H1 (cell line): ENCODE data around the gene C1QL3. TPM values are rescaled to one million over a fixed set of nuclear protein-coding genes. Genes with fewer than 3 reads are reported as not detected.

Experiments used
- CTCF ChIA-PET: fragments of 300-600 bp; sonication (Branson Sonifier 250); formaldehyde crosslinking; loops from one replicate; lab custom pipeline; 2021; ENCODE audit not compliant: partially characterized antibody; lab: Charles Lee
- POLR2A ChIA-PET: fragments of 300-600 bp; sonication (Branson Sonifier 250); formaldehyde crosslinking; loops from one replicate; lab custom pipeline; 2021; ENCODE audit warnings: inconsistent platforms; ENCODE audit not compliant: partially characterized antibody; lab: Charles Lee
- DNase-seq, 2 experiments: peaks; one replicate each; pipeline versions ENCODE4 v3.0.0 to v3.0.0-alpha.2; 2010 to 2022; ENCODE audit warnings: low spot score in 2 of 2, low read depth in 1 of 2, mixed read lengths in 1 of 2
- FAIRE-seq: peaks from 2 replicates; lab custom pipeline; 2011; peaks lifted over from hg19 to GRCh38; lab: Jason Lieb, UNC
- H2AFZ ChIP-seq: 2 replicates; pipeline ENCODE4 v1.8.1; 2012; ENCODE audit warnings: low read length, inconsistent platforms
- H2AK5ac ChIP-seq: 2 replicates; pipeline ENCODE4 v1.6.1; 2013; ENCODE audit warnings: low read depth, low read length
- H2BK120ac ChIP-seq: replicated peaks from 2 replicates; pipeline ENCODE3; 2013; ENCODE audit warnings: low read depth, low read length, inconsistent platforms
- H2BK12ac ChIP-seq: 2 replicates; pipeline ENCODE4 v1.6.1; 2013; ENCODE audit warnings: low read depth, low read length
- H2BK15ac ChIP-seq: 2 replicates; pipeline ENCODE4 v1.6.1; 2013; ENCODE audit warnings: low read length
- H2BK20ac ChIP-seq: 2 replicates; pipeline ENCODE4 v1.6.1; 2013; ENCODE audit warnings: low read length
- H2BK5ac ChIP-seq: 2 replicates; pipeline ENCODE4 v1.6.1; 2013; ENCODE audit warnings: low read depth, low read length
- H3K14ac ChIP-seq: 2 replicates; pipeline ENCODE4 v1.6.1; 2013; ENCODE audit warnings: inconsistent platforms; ENCODE audit not compliant: insufficient read length
- H3K18ac ChIP-seq: 2 replicates; pipeline ENCODE4 v1.6.1; 2013; ENCODE audit warnings: low read length; ENCODE audit errors: extremely low read depth
- H3K23ac ChIP-seq: 2 replicates; pipeline ENCODE4 v1.6.1; 2013; ENCODE audit warnings: inconsistent platforms; ENCODE audit not compliant: insufficient read length
- H3K23me2 ChIP-seq: 2 replicates; pipeline ENCODE4 v1.6.1; 2013; ENCODE audit warnings: low read depth, low read length
- H3K27ac ChIP-seq: 2 replicates; pipeline ENCODE4 v1.6.1; 2011; ENCODE audit warnings: low read depth, low read length, inconsistent platforms
- H3K27me3 ChIP-seq, 4 experiments: replicated peaks in 1 of 4; 1 replicate in 1 of 4; 2 replicates in 3 of 4; pipeline versions ENCODE4 v1.6.1 to v1.8.1; 2011 to 2013; ENCODE audit warnings: low read length in 3 of 4, mild to moderate bottlenecking in 3 of 4, inconsistent platforms in 2 of 4, mixed read lengths in 2 of 4, moderate library complexity in 1 of 4; ENCODE audit not compliant: control insufficient read depth in 3 of 4, insufficient read depth in 3 of 4; ENCODE audit errors: extremely low read depth in 1 of 4
- H3K36me3 ChIP-seq, 4 experiments: 2 replicates each; pipeline versions ENCODE4 v1.6.1 to v1.8.1; 2011 to 2013; ENCODE audit warnings: mild to moderate bottlenecking in 4 of 4, low read length in 3 of 4, moderate library complexity in 2 of 4, control low read depth in 1 of 4, inconsistent platforms in 1 of 4; ENCODE audit not compliant: insufficient read depth in 4 of 4, control insufficient read depth in 2 of 4
- H3K4ac ChIP-seq: replicated peaks from 2 replicates; pipeline ENCODE3; 2013; ENCODE audit warnings: low read length, low read depth, mixed read lengths, inconsistent platforms; ENCODE audit not compliant: insufficient read length
- H3K4me1 ChIP-seq, 4 experiments: replicated peaks in 1 of 4; 1 replicate in 1 of 4; 2 replicates in 3 of 4; pipeline versions ENCODE4 v1.6.1 to v1.8.1; 2011 to 2013; ENCODE audit warnings: low read length in 3 of 4, inconsistent platforms in 2 of 4, mixed read lengths in 1 of 4; ENCODE audit not compliant: insufficient read depth in 4 of 4, control insufficient read depth in 3 of 4
- H3K4me2 ChIP-seq, 2 experiments: 2 replicates each; pipeline versions ENCODE4 v1.6.1 to v1.8.1; 2011 to 2013; ENCODE audit warnings: low read depth in 2 of 2, low read length in 2 of 2, control low read depth in 1 of 2, inconsistent platforms in 1 of 2, mild to moderate bottlenecking in 1 of 2; ENCODE audit not compliant: insufficient read depth in 1 of 2
- H3K4me3 ChIP-seq, 4 experiments: fragments of 200-600, 300-600 bp in 1 of 4; sonication (generic), shearing (Covaris generic), sonication (Bioruptor Twin) in 1 of 4; 2 replicates each; pipeline versions ENCODE4 v1.5.1 to v1.8.1; 2011 to 2016; ENCODE audit warnings: low read length in 4 of 4, low read depth in 3 of 4, control low read depth in 2 of 4, inconsistent platforms in 2 of 4, mild to moderate bottlenecking in 2 of 4, mixed read lengths in 1 of 4, moderate library complexity in 1 of 4; ENCODE audit not compliant: insufficient read depth in 2 of 4; ENCODE audit errors: extremely low read depth in 1 of 4
- H3K56ac ChIP-seq: replicated peaks from 2 replicates; pipeline ENCODE3; 2013; ENCODE audit warnings: low read depth, mild to moderate bottlenecking, mixed read lengths, low read length, inconsistent platforms; ENCODE audit not compliant: insufficient read length
- H3K79me1 ChIP-seq: 2 replicates; pipeline ENCODE4 v1.6.1; 2013; ENCODE audit warnings: low read depth, low read length, control low read depth
- H3K79me2 ChIP-seq, 2 experiments: 2 replicates each; pipeline versions ENCODE4 v1.6.1 to v1.8.1; 2012 to 2013; ENCODE audit warnings: low read length in 2 of 2, mild to moderate bottlenecking in 2 of 2, inconsistent platforms in 1 of 2; ENCODE audit not compliant: insufficient read depth in 2 of 2, control insufficient read depth in 1 of 2
- H3K9ac ChIP-seq, 4 experiments: replicated peaks in 1 of 4; 1 replicate in 1 of 4; 2 replicates in 3 of 4; pipeline versions ENCODE4 v1.6.1 to v1.8.1; 2011 to 2013; ENCODE audit warnings: low read depth in 3 of 4, low read length in 3 of 4, control low read depth in 2 of 4, mild to moderate bottlenecking in 2 of 4, moderate library complexity in 2 of 4, inconsistent platforms in 1 of 4; ENCODE audit errors: extremely low read depth in 1 of 4
- H3K9me3 ChIP-seq, 2 experiments: 2 replicates each; pipeline versions ENCODE4 v1.6.1 to v1.8.1; 2012 to 2013; ENCODE audit warnings: mild to moderate bottlenecking in 2 of 2, moderate library complexity in 2 of 2, control low read depth in 1 of 2, inconsistent platforms in 1 of 2, low read depth in 1 of 2, low read length in 1 of 2, mixed read lengths in 1 of 2; ENCODE audit not compliant: insufficient read depth in 2 of 2
- H4K20me1 ChIP-seq, 2 experiments: replicated peaks in 1 of 2; 2 replicates each; pipeline versions ENCODE3 to v1.8.1; 2011 to 2013; ENCODE audit warnings: inconsistent platforms in 2 of 2, low read length in 2 of 2, mild to moderate bottlenecking in 1 of 2; ENCODE audit not compliant: insufficient read depth in 2 of 2, control insufficient read depth in 1 of 2
- H4K5ac ChIP-seq: 2 replicates; pipeline ENCODE4 v1.6.1; 2013; ENCODE audit warnings: low read length, low read depth, mixed read lengths, inconsistent platforms; ENCODE audit not compliant: insufficient read length
- H4K8ac ChIP-seq: 2 replicates; pipeline ENCODE4 v1.8.0; 2013; ENCODE audit warnings: mild to moderate bottlenecking, moderate library complexity, low read length, inconsistent platforms; ENCODE audit not compliant: insufficient read depth; ENCODE audit errors: extremely low read depth
- H4K91ac ChIP-seq: replicated peaks from 2 replicates; pipeline ENCODE3; 2013; ENCODE audit warnings: low read length, mixed read lengths, inconsistent platforms; ENCODE audit not compliant: insufficient read length
- CBX8 ChIP-seq: fragments of 300-800, 300-1000 bp; sonication (generic); IDR thresholded peaks from 2 replicates; pipeline ENCODE4 v1.7.1; 2016; ENCODE audit warnings: low read depth, low read length, borderline replicate concordance
- EZH2 ChIP-seq: fragments of 200-600 bp; sonication (generic); IDR thresholded peaks from 2 replicates; pipeline ENCODE4 v1.7.1; 2012; ENCODE audit warnings: low read depth, mild to moderate bottlenecking, moderate library complexity, low read length, inconsistent platforms; ENCODE audit not compliant: severe bottlenecking
- WGBS, 2 experiments: shearing (Covaris generic) in 1 of 2; methylation state at CpG; one replicate each; pipeline versions ENCODE4 v1.1.6 to v1.1.7; 2013 to 2015; ENCODE audit warnings: low lambda C conversion rate in 2 of 2, mixed read lengths in 2 of 2, inconsistent platforms in 1 of 2, low coverage in 1 of 2, missing lambda C conversion rate in 1 of 2; ENCODE audit not compliant: insufficient replicate concordance in 2 of 2, insufficient coverage in 1 of 2, insufficient read length in 1 of 2; ENCODE audit errors: extremely low coverage in 1 of 2, missing lambda C conversion rate in 1 of 2; 5-methylcytosine and 5-hydroxymethylcytosine counted together
- polyA plus RNA-seq, 7 experiments: library from polyadenylated mRNA; depleted of rRNA in 3 of 7; stranded (reverse) in 5 of 7; unstranded in 2 of 7; fragments of >200 nt in 5 of 7; fragments of 200-250 nt in 2 of 7; gene quantifications; 1 replicate in 5 of 7; 2 replicates in 1 of 7; 4 replicates in 1 of 7; pipeline versions ENCODE4 v1.2.1 to v1.2.3, GENCODE V29; 2011 to 2013; ENCODE audit warnings: missing spikeins in 2 of 7, mixed read lengths in 2 of 7
- total RNA-seq: library from RNA; stranded (reverse); fragmentation: NEBNext Ultra II Directional; extraction: Animal tissue kit (Norgen Biotek cat#: 25700); gene quantifications from 2 replicates; pipeline ENCODE4 v1.2.1, GENCODE V29; 2021

Gene C1QL3
- total and polyA plus RNA-seq, 2 of the 8 experiments (the other 6 are each of a cell fraction or from before 2014, with no cell fraction given), result 1.0 to 1.8 TPM

DNA sequence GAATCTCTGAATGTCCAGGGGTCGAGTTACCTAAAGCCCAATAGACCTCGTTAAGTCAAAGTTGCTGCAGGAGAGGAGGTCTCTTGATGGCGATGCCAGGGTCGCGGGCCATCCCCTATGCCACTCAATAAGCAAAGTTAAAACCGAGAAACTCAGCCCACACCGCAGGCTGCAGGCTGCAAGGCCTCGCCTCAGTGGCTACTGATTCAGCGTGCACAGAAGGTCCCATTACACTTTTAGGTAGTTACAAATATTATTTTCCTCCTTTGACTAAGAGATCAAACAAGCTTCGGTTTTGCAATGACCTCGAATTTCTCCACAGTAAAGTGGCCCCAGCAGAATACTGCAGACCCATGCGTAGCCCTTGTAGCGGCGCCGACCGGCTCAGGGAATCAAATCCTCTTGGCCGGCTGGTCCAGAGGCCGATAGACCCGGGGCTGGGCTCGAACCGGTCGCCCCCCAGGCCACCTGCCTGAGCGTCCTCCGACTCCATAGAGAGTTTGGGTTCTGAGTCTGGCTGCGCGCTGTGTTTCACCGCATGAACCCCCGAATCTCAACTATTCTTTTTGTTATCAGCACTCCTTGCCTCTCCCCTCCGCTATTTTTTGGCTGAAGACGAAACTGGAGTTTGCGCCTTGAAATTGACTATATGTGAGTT, 2.3 kb downstream of the C1QL3 start:
- Histone ChIP-seq H3K4me3 (peak overlapping the region; percentile 55 to 72 (median 64)), H2BK120ac (no peak overlapping the region), H3K36me3 (no peaks in the 10 kb centered on the region), H4K20me1 (peaks cover 0 to 3% of the 10 kb centered on the region in 2 experiments), H3K4me2 (peak overlapping the region; percentile 92 to 93), H3K14ac (no peak overlapping the region), H2AFZ (peak overlapping the region; percentile 45; the same call in 1 of the 2 replicates), H3K4me1 (peaks cover 4 to 14% (median 6%) of the 10 kb centered on the region in 4 experiments), H3K9me3 (no peaks in the 10 kb centered on the region), H3K18ac (no peak overlapping the region), H4K8ac (no peak overlapping the region), H3K27me3 (peaks cover 14 to 48% (median 35%) of the 10 kb centered on the region in 4 experiments), H4K5ac (no peak overlapping the region), H2BK15ac (no peak overlapping the region), H3K27ac (no peak overlapping the region), H3K9ac (peak overlapping the region in 1 of 4 experiments; percentile 29; a peak in 2 of 7 replicates), H2AK5ac (no peak overlapping the region), H3K79me2 (no peaks in the 10 kb centered on the region), H2BK12ac (no peak overlapping the region), H2BK5ac (no peak overlapping the region), H3K23ac (no peak overlapping the region), H2BK20ac (no peak overlapping the region), H3K56ac (no peak overlapping the region), H4K91ac (no peak overlapping the region), H3K4ac (no peak overlapping the region), H3K23me2 (peaks cover 7% of the 10 kb centered on the region; the same call in 1 of the 2 replicates), H3K79me1 (no peaks in the 10 kb centered on the region)
- WGBS, 2 experiments, result 19% methylated on average over 29 of the region's 31 CpGs; no CpG with 5 or more reads in 1 of the 2 experiments
- ChIA-PET POLR2A (interaction anchor here (1.5 kb wide), 1 partner anchor 618 kb away, joined by 3 read pairs; no protein-coding TSS in a partner anchor), CTCF (interaction anchor here (0.6 to 2.0 kb wide), 17 partner anchors 9 to 617 kb away, joined by 3 to 11 read pairs (median 3); no protein-coding TSS in a partner anchor)
- FAIRE-seq (no peak), DNase-seq (peak in 1 of 2 experiments; percentile 62)
- TF ChIP-seq CBX8, result no peak
- TF ChIP-seq EZH2, result peak; percentile 1
